ENCODE results near the gene SYNDIG1.

SYNDIG1 gene

DNA sequence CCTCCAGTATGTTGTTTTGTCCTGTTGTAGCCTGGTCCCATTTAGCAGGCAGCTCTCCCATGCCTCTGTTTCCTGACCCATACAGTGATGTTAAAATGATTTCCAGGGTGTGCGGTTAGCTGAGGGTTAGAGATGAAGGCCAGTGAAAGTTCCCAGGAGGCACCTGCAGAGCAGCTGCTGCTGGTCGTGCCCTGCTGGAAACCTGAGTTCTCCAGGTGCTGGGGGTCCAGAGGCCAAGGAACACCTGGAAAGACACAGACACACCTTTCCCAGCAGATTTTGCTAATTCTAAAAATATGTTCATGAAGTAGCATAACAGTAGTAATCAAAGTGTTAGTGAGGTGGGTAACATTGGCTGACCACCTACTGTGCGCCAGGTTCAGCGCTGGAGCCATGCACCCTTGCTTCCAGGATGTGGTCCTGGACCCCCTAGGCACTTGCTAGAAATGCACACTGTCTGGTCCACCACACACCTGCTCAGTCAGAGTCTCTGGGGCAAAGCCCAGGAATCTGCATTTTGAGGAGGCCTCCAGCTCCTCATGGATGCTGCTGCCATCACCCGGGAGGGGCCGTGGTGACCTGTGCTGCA lies 118.7 kb downstream of the SYNDIG1 start:
- FAIRE-seq, result no peak

DNA sequence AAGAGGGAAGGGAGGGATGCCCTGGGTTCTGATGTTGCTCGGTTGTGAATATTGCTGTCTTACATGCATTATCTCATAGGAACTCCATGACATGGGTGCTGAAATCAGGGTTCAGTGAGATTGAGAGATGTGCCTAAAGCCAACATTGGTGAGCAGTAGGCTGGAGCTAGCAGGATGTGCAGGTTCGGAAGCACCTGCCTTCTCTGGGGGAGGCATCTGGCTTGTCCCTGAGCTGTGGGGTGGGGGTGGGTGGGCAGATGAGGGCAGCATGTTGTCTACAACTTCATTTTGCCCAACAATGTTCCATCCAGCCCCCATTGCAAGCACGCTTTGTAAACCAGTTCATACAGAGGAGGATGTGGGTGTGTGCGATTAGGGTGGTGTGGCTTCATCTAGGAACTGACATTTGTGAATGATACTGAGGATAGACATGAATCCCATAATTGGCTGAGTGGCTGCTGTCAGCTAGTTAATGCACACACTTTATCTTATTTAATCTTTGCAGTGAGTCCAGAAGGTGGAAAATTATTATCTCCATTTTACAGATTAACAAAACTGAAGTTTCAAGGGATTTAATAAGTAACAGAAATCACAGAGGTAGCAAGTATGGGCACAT lies 119.4 kb downstream of the SYNDIG1 start:
- no peak for FAIRE-seq

DNA sequence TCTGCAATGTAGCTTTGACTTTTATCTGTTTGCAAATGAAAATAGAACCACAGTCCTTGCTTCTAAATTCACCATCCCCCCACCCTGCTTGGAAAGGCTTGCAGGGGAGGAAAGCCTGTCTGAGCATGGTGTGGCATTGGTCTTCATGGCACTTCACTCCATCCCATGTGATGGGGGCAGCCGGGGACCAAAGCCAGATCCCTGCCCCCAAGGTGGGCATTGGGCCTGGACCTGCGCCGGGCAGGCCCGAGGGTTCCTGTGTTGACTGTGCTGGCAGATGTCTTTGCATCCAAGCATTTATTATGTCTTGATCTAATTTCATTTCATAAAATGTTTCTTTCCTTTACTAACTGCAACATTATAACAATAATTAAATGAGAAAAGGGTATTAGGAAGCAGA lies 120.0 kb downstream of the SYNDIG1 start:
- no peak for FAIRE-seq

DNA sequence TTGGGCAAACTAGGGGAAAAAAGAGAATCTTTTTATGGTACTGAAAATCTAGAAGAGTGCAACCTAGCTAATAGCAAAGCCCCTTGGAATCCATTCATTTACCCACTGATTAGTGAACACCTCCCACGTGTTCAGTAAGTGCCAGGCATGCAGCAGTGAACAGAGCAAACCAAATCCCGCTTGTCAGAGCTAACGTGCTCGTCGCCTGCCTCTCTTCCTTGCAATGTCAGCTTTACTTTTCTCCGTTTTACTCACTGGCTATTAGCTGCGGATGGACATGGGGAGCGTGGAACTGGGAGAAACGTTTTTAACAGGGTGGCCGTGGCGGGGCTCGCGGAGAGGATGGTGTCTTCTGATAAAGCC lies 120.4 kb downstream of the SYNDIG1 start:
- FAIRE-seq, result no peak

DNA sequence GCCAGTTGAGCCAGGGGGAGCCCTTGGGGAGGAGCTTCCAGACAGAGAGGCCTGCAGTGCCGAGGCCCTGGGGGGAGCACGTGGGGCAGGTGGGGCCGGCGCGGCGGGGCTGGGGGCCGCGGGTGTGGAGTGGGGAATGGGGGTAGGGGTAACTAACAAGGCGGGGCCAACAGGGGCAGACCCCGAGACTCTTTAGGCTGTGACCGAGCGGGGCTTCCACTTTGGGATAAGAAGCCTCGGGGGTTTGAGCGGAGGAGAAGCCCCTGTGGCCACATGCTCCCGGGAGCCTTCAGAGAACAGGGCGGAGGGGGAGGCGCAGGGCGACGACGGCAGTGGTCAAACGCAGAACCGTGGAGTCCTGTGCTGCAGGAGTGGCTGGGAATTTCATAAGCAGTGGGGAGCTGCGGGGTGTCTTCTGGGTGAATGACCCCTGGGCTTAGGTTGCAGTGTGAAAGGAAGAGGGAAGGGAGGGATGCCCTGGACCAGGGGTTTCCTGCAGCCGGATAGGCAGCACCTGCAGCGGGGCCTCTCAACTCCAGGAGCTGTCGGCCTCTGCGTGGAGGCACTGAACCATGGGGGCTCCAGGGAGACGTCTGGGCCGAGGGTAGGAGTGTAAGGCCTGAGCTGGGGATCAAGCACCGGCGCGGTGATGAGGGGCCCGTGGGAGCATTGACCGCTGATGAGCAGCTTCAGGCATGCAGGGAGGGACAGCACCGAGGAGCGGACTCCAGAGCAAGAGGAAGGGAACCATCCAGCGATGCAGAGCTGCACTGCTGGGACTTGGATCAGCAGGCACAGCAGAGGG lies 121.0 kb downstream of the SYNDIG1 start:
- FAIRE-seq, result no peak

DNA sequence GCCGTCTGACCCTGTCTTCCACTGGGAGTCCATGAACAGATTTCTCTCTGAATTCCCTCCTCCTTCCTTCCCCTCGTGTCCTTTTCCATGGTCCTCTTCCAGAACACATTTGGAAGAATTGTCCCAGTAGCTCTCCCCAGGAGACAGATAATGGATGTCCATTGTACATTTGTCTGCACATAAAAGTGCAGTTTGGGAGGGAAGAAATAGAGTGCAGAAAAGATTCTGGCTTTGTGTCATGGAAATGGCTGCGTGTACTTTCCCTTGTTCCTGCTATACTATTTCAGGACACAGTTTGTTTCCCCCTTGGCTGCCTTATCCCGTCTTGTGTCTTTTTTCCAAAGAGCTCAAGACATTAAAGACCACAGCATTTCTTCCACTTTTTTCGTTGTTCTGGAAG lies 127.6 kb downstream of the SYNDIG1 start:
- no peak for FAIRE-seq

DNA sequence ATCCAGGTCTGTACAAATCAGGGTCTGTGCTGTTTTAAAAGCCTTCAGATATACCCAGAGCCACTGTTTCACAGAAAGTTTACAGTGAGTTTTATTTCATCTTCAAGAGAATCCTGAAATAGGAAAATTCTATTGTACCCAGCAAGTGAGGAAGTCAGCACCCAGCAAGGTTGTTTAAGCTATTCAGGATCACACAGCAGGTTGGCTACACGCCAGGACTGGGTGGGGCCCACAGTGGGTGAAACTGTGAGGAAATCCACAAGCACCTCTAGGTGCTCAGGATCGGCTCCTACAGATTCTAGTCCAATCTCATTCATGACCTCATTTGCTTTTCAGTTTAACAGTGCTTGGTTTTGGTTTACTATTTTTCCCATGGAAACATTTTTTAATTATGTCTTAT lies 128.9 kb downstream of the SYNDIG1 start:
- FAIRE-seq, result no peak

DNA sequence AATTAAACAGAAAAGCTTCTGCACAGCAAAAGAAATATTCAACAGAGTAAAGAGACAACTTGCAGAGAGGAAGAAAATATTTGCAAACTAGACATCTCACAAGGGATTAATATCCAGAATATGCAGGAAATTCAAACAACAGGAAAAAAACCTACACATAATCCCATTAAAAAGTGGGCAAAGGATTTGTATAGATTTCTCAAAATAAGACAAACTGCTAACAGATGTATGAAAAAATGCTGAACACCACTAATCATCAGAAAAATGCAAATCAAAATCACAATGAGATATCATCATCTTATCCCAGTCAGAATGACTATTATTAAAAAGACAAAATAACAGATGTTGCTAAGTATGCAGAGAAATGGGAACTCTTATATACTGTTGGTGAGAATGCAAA lies 129.6 kb downstream of the SYNDIG1 start:
- FAIRE-seq, result no peak

DNA sequence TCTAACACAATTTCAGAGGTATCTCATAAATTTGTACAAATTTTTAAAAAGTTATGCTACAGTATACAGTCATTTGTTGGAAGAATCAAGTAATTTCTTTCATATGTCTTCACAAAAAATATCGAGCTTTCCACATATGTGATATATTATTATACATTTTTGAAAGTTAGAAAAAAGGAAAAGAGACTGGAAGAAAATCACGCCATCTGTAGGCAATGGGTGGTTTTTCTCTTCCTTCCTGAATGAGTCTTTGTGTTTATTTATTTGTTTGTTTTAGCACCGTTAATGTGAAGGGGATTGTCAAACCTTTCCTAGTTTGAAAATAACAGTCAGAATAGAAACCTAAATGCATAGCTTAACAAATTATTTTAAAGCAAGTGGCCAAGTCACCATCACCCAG lies 130.6 kb downstream of the SYNDIG1 start:
- FAIRE-seq, result no peak

DNA sequence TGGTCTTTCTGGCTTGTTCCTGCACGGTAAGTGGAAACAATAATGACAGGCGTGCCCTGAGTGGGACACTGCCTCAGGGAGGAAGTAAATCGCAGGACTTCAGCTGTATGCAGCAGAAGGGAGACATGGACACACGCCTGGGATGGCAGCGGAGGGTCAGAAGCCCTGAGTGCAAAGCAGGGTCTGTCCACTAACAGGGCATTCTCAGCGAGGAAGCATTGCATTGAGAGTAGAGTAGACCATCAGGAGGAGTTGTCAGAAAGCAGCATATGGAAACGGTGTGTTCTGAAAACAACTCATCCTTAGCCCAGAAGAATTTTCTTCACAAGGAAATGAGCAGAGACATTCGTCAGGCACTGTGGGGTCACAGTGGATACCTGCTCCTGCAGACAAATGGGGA lies 134.0 kb downstream of the SYNDIG1 start:
- no peak for FAIRE-seq

DNA sequence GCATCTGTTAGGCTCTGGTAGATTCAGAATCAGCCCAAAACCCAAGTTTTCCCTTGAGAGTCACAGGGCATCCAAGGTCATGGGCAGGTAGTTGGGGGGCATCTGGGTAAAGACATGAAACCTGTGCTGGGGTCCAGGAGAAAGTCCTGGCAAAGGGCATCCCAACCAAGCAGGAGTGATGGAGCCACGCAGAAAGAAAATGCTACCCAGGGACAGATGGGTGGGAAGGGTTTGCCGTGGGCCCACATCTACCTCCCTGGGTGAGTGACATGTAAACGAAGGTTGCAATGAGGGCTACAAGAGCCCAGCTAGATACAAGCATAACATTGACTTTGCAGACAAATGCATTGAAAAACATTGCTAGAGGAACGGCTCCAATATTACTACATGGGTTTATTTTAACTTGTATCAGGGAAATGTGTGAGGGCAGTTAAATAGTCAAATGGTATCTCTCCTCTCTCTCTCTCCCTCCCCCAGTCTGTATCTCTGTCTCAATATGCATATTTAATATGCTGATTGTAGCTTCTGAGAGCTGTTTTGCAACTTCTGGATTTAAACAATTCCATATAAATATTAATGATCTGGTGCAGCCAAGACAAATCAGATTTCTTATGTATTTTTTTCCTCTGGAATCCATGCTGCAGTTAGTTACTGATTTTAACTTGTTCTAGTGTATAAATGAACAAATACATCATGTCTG lies 135.7 kb downstream of the SYNDIG1 start:
- FAIRE-seq, result no peak

DNA sequence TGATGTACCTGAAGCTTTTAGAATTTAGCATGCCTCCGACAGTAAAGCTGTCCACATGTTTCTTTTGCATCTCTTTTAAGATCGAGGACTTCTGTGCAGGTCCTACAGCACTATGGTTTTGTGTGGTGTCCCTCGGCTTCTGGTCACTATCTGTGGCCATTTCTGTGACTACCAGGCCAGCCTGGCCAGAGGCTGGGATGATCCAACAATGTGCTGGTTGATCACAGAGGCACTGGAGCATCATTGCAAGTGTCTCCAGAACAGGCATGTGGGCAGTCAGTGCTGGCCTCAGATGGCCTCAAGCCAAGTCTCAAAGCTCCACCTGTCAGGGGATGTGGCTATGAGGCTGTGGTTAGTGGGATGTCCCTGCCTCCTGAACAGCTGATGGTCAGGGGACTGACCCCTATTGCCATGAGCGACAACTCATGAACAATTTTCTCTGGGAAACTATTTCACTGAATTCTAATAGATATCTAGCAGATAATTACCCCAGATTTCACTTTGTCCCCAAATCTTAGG lies 136.6 kb downstream of the SYNDIG1 start:
- no peak for FAIRE-seq

DNA sequence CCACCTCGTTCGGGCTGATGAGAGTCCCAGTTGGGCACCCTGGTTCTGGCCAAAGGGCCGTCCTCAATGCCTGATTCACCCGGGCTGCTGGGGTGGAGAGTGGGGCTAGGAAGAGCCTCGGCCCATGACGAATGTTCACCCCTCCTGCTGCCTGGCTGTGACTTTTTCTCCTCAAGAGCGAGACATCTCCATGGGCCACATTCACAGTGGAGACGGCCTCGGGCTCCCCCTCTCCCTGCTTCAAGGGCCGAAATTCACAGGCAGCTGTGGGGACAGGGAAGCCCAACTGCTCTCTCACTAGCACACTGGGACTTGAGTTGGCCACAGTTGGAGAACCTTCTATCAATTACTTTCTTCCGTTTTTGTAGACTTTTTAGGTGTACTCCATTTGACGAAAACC lies 138.0 kb downstream of the SYNDIG1 start:
- FAIRE-seq, result no peak

DNA sequence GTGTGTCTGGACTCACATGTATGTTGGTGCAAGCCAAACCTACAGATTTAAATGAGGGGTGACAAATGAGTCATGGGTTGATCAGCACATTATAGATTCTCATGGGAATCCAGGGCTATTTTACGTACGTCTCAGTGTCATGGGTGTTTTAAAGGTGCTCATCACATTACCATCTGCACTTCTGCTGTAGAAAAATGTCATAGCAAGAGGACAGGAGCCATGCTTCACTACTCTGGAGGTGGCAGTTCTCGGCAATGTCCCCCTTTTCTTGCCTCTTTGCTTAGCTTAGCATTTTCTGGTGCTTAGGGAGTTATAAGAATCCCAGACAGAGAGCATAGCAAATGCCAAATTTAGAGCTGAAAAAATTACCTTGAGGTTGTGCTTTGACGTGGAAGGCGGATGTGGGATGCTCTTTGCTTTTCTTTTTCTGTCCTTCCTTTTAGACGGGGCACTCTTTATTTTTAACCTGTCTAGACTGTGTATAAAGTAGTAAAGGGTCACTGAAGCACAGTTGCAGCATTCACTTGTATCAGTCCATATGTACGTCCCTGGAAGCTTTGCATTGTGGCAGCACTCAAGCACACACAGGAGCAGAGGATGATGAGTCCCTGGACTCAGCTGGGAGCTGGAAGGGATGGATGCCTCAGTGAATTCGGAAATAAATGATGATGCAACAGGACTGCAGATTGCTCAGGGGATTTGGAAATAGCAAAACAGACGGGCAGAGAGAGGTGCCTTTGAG lies 139.7 kb downstream of the SYNDIG1 start:
- FAIRE-seq, result no peak

DNA sequence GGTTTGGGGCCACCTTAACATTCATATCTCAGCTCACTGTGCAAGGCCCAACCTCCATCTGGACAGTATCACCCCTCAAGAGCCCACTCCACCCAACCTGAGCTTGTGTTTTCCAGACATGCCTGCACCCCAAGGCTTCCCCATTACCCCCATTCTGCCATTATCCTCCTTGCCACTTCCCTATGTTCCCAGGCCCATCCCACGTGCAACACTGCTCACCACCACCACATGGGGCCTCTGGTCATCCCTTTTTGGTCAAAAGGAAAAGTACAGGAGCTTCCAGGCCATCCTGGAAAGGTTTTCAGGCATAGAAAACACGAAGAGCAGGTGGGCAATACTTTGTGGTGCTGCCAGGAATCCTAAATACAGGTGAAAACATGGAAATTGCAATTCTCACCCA lies 140.3 kb downstream of the SYNDIG1 start:
- FAIRE-seq, result no peak

DNA sequence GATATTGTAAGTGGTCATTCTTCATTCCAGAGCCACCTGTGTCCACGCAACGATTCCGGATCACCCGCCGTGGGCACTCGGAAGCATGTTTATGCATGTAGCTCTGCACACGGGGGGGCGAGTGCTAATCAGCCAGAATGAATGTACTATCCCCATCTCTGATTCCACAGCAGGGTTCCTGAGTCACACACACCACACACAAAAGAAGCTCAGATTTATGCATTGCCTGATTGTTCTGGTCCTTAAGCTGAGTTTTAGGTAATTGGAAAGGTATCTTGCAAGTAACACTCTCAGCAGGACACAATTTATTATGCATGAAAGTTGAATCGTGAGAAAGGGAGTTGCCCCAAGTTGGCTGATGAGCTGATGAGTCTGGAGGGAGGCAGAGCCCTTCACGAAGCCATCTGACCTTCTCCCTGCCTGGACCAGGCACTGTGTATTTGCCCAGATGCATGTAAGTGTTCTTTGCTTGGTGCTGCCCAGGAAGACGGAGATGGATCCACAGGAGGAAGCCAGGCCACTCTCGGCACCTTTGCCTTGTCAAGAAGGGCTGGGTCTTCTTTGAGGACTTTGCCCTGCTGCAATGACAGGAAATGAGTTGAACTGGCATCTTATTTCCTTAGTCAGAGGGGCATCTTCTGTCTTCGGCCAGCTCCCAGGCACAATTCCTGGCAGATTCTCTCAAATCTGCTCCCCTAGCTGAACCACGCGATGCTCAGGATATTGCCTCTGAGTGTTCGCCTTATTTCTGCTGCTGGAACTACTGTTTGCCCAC lies 141.1 kb downstream of the SYNDIG1 start:
- no peak for FAIRE-seq

DNA sequence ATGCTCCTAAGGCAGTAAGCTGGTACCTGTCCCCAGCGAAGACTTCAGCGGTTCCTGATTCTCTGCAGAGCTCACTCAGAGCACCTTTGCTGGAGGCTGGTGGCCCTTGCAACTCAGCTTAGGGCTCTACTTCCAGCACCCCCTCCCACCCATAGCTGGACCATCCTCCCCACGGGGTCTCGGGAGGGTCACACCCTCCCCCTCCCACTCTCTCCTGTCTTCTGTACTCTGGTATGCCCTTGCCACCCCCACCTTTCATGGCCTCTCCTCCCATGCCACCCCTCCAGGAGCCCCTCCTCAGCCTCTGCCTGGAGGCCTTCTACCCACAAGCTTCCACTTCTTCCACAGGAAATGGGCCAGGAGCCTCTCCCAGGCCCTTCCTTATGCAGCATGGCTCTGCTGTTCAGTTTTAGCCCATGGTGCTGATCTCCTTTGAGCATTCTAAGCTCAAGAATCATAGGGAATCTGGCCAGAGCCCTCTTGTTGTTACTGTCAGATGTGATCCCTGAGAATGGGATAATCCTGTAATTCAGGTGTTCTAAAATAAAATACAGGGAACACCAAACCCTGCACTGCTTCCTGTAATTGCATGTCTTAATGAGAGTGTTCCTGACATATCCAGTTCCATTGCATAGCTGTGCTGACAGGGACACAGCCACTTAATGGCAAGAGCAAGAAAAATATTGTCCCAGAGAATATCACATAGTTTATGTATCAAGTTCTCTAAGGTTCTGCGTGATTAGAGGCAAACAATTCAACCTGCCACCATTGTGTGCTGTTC lies 142.1 kb downstream of the SYNDIG1 start:
- no peak for FAIRE-seq

DNA sequence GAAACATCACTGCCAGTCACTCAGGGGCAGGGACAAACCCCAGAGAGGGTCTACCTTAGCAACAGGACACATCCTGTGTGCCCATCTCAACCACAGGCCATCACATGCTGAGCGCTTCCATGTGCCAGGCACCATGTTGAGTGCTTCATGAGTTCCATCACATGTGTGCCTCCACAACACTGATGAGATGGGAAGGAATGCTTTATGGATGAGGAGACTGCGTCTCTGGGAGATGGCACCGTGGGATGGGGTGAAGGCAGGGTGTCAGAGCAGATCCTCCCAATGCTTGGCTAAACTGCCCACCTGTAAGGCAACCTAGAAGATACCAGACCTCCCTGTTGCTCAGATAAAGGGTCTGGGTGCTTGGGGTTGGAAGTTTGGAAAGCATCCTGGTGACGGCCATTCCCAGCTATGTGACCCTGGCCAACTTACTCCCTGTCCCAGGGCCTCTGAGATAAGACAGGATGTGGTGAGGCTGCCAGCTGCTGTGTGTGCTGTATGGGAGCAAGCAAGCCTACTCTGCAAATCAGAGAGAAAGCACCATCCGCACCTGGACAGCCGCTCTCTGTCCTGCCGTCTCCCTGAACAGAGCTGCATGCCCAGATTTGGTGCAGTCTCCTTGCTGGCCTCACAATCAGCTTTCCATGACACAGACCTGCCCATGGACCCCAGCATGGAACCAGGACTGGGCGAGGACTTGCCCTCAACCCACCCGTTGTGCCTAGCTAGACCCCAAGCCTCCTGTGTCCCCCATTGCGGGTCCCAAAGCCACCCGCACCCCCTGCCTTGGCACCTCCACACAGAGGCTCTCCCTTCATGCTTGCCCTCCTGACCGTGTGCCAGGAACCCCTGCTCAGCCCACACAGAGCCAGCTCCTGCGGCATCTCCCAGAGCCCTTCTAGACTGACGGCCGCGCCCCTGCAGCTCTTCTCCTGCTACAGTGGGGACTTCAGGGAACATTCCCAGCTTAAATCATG lies 143.7 kb downstream of the SYNDIG1 start:
- no peak for FAIRE-seq

DNA sequence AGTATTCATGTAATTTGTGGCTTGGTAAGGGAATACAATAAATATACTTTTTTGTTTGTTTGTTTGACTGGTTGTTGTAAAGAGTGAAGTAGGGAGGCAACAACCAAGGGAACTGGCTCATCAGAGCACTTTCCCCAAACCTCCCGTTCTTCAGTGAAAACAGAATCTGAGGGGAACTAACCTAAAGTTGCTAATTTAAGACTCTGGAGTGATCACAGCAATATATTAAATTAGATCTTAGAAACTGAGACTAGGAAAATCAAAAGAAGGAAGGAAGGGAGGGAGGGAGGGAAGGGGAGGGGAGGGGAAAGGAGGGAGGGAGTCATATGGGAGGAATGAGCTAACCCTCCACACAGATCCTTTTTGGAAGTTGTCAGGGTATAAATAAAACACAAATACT lies 144.9 kb downstream of the SYNDIG1 start:
- FAIRE-seq, result no peak

DNA sequence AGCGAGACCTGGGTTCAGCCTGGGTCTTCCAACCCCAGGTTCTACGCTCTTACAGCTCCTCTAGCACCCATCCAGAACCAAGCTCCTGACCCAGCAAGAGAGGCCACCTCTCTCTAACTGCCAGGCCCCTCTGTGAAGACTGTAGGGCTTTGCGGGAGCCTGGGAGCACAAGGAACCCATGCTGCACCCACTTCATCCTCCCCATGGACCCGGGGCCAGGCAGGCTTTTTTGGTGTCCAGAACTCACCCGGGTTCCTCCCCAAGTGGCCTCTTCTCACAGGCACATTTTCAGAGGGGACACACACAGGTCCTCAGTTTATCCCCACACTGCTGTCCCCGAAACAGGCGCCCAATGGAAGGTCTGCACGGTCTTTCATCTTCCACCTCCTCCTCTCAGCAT lies 145.9 kb downstream of the SYNDIG1 start:
- FAIRE-seq, result no peak

Measured in A204.1 (cell line).